Amygdala (tissue), 56 donors: Measurements from ENCODE around the gene SLC6A7.

Experiments
- DNase-seq, 56 donors: peaks; one replicate each; lab custom pipeline; 2025; lab: John Stamatoyannopoulos, UW

Gene SLC6A7

GRCh38 chr5:150154618-150155128 is 35.2 kb upstream of the SLC6A7 start:
- DNase-seq = no peak

GRCh38 chr5:150155258-150156026 is 34.4 kb upstream of the SLC6A7 start, which contains the start of gene PDGFRB:
PDGFRB (minus strand) TSS chr5:150155845; CDS start chr5:150137047, 18,798 bp downstream.
- DNase-seq = peak in 55 of 56 donors; percentile 15 to 86 (median 66)

DNA sequence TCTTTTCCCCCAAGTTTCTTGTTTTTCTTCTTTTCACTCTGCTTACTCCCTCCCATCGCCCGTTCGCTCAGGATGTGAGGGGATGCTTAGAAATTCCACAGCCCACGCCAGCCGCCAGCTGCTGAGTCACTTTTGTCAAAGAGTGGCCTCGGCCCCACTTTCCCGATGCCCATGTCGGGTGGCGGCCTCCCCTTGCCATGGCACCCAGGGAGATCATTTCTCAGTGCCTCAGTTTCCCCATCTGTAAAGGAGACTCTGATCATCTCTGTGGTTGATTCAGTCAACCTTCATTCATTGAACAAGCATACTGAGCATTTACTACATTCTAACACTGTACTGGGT is 33.9 kb upstream of the SLC6A7 start:
- peak in 1 of 56 donors; percentile 63 for DNase-seq

DNA sequence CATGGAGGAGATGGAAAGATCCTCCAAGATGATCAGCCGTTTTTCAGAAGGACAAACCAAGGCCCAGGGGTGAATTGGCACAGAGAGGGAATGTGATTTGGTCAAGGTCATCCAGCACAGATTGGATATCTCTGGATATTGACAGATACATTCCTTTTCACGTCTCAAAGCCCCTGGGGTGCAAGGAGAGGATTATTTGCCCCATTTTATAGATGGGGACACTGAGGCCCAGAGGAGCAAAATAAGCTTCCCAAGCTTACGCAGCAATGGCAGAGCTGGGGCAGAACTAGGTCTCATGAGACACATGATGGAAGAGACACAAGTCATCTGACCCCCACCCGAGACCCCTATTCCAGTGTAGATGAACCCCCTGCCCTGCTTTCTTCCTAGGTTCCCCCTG is 33.3 kb upstream of the SLC6A7 start:
- DNase-seq = no peak

DNA sequence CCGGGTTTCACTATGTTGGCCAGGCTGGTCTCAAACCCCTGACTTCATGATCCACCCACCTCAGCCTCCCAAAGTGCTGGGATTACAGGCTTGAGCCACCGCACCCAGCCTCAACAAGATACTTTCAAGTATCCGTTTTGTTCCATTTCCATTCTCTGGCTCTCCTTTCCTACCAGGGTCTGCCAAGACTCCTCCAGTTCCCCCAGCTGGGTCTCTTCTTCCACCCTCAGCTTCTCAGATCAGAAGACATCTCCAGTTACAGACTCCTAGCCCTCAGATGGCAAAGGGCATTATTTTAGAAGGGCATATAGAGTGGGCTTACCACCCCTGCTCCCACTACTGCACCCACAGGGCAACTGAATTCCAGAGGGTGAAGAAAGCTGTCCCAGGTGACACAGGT is 32.7 kb upstream of the SLC6A7 start:
- DNase-seq = no peak

DNA sequence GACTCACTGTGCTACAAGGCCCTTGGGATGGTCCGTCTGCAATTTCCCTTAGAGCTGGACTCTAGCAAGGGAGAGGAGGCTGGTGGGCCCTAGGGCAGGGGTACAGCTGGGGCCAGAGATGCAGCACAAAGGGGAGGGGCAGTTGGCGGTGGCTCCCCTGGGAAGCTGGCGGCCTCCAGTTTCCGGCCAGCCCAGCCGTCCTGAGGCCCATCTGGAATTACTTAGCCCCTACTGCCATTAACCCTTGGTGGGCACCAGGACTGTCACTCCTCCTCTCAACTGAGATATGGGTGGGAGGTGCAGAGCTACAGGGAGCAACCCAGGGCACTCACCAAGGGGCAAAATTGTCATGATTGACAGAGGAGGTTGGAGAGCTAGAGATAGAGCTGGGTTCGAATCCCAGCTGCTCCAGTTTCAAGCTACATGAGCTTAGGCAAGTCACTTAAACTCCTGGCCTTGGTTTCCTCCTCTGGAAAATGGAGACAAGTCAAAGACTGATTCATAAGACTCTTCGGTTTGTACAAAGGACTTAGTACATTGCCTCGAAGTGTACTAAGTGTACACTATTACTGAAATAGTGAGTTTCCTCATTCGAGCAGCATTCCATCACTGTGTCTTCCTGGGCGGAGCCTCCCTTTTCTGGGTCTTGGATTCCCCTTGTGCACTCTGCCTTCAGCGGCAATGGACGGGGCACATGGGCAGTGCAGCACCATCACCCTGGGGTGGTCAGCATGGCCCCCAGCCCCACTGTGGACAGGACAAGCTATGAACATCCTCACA is 31.5 kb upstream of the SLC6A7 start:
- no peak for DNase-seq

GRCh38 chr5:150159031-150159430 is 30.8 kb upstream of the SLC6A7 start:
- DNase-seq = no peak

- no peak for DNase-seq
These were observed 30.1 kb upstream of the SLC6A7 start for GRCh38 chr5:150159741-150160179.

DNA sequence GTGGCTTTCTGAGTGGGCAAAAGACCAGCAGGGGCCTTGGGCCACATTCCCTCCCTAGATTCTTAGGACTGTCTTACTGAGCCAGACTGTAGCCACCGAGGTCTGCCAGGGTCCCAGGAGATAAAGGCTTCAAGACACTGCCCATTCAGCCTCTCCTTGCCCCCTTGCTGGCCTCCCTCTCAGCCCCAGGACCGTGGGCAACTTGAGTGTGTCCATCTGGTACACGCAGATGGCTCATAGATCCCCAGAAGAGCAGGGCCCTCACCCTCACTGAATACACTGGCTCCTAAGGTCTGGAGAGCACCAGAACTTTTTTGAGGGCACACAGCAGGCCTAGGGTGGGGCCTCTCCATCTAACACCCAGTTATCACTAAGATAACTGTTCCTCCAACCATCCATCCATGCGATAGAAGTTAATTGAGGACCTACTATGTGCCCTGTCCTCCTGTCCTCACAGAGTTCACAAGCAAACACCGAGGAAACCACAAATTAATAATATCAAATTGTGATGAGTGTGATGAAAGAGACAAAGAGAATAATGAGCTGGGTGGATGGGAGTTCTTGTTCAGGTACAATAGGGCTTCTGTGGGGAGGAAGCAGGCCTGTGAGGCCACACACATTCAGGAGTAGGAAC is 29.3 kb upstream of the SLC6A7 start:
- DNase-seq = no peak

- peak in 47 of 56 donors; percentile 11 to 80 (median 45) for DNase-seq
These were observed 28.4 kb upstream of the SLC6A7 start for GRCh38 chr5:150161242-150162141.

- DNase-seq = no peak
These were observed 27.7 kb upstream of the SLC6A7 start for GRCh38 chr5:150162142-150162513.

DNA sequence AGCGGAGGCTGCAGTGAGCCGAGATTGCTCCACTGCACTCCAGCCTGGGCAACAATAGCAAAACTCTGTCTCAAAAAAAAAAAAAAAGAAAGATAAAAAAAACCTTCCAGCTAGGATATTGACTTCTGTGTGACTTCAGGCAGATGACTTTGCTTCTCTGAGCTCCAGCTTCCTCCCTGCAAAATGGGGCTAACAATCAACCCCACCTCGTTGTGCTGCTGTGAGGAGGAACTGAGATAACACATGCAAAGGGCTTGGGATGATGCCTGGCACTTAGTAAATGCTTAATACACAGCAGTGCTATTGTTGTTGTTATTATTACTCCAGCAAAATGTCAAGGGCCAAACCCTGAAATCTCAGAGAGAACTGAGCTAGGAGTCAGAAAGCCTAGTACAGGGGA is 26.8 kb upstream of the SLC6A7 start:
- DNase-seq = no peak

DNA sequence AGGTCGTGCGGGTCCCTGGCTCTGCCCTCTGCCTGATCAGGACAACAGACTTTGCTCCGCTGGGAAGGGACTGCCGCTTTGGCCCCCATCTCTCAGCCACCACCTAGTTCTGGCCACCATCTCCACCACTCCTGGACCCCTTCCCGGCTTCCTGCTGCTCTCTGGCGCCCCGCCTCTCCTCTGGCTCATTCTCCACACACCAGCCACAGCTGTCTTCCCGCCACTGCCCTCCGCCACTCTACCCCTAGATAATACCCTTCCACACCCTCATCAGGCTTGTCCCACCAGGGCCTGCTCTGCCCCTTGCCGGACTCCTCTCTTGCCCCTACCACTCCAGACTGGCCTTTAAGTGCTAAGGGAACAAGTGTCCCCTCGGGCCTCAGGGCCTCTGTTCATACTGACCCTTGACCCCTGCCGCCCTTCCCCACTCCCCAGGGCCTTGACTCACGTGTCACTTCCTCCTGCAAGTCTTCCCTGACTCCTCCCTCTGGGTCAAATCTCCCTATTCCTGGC is 26.3 kb upstream of the SLC6A7 start:
- peak in 1 of 56 donors; percentile 11 for DNase-seq

GRCh38 chr5:150164211-150164980 is 25.5 kb upstream of the SLC6A7 start:
- DNase-seq = no peak

GRCh38 chr5:150166037-150166649 is 23.7 kb upstream of the SLC6A7 start:
- no peak for DNase-seq

GRCh38 chr5:150166650-150167511 is 23.0 kb upstream of the SLC6A7 start, which contains the start of gene CDX1:
CDX1 (plus strand) TSS chr5:150166778; CDS start chr5:150166877, 99 bp downstream.
- DNase-seq = no peak

- no peak for DNase-seq
These were observed 22.4 kb upstream of the SLC6A7 start for GRCh38 chr5:150167512-150167850.

GRCh38 chr5:150167908-150168307 is 22.0 kb upstream of the SLC6A7 start:
- DNase-seq = no peak
